Ovary (tissue), 3 donors: ENCODE measurements around the gene AGFG2.

Experiments
- EP300 ChIP-seq: sonication (generic); formaldehyde crosslinking; IDR thresholded peaks from one replicate; pipeline ENCODE4 v1.6.1; 2017; ENCODE audit warnings: antibody characterized with exemption
- POLR2A ChIP-seq: fragments of 450-650 bp; IDR thresholded peaks from one replicate; pipeline ENCODE4 v1.6.1; 2017; ENCODE audit warnings: antibody characterized with exemption, mild to moderate bottlenecking, moderate library complexity
- TF ChIP-seq, protein P1 (sequence below), 3 donors: fragments of 450-650 bp in 2 of 3; fragments of 200-600 bp in 1 of 3; IDR thresholded peaks; one replicate each; pipeline versions ENCODE4 v1.5.1 to v1.8.0; 2016 to 2022; ENCODE audit warnings: antibody characterized with exemption in 3 of 3, mild to moderate bottlenecking in 1 of 3
- donor health status: DM: no; HTN: no; CAD: no.

DNA sequence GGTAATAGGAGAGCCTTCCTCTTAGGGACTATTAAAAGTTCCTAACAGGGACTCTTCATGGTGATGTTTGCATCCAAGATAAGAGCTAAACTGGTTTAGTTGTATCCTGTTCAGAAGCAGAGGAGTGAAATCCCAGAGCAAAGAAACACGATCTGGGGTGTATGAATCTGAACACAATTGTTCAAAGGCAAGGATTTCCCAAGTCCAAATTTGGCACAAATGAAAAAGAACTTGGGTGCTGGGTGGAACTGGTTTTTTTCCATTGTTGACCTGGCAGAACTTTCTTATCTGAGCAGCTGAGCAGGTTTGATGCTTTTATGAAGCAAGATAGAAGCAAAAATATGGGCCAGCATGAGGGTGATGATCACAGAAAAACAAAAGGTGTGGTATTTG lies 6.0 kb downstream of the AGFG2 start:
- TF ChIP-seq, protein P1, sequence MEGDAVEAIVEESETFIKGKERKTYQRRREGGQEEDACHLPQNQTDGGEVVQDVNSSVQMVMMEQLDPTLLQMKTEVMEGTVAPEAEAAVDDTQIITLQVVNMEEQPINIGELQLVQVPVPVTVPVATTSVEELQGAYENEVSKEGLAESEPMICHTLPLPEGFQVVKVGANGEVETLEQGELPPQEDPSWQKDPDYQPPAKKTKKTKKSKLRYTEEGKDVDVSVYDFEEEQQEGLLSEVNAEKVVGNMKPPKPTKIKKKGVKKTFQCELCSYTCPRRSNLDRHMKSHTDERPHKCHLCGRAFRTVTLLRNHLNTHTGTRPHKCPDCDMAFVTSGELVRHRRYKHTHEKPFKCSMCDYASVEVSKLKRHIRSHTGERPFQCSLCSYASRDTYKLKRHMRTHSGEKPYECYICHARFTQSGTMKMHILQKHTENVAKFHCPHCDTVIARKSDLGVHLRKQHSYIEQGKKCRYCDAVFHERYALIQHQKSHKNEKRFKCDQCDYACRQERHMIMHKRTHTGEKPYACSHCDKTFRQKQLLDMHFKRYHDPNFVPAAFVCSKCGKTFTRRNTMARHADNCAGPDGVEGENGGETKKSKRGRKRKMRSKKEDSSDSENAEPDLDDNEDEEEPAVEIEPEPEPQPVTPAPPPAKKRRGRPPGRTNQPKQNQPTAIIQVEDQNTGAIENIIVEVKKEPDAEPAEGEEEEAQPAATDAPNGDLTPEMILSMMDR (IDR thresholded peaks at IDR 0.05) = no peak
- TF ChIP-seq EP300 = no peak
- TF ChIP-seq POLR2A = no peak
